H1 (cell line): ENCODE data around the gene ANXA3. TPM values are rescaled to one million over a fixed set of nuclear protein-coding genes. Genes with fewer than 3 reads are reported as not detected.

Experiments
- CBX5 ChIP-seq: fragments of 300-800, 300-1000 bp; sonication (generic); IDR thresholded peaks from 2 replicates; pipeline ENCODE4 v1.7.1; 2016; ENCODE audit warnings: antibody characterized with exemption, low read length, low read depth
- CHD1 ChIP-seq: IDR thresholded peaks from 2 replicates; pipeline ENCODE4 v1.6.1; 2012; ENCODE audit warnings: low read depth, low read length, improper control_type of control experiment
- GTF2F1 ChIP-seq: IDR thresholded peaks from 2 replicates; pipeline ENCODE4 v1.6.1; 2012; ENCODE audit warnings: low read depth, low read length, improper control_type of control experiment, borderline replicate concordance
- HDAC6 ChIP-seq: IDR thresholded peaks from one replicate; pipeline ENCODE4 v1.7.1; 2012; ENCODE audit warnings: low read depth, mild to moderate bottlenecking, inconsistent platforms, low read length, moderate library complexity
- POLR2A ChIP-seq, 2 experiments: IDR thresholded peaks; 1 replicate in 1 of 2; 2 replicates in 1 of 2; pipeline ENCODE4 v1.6.1; 2011; ENCODE audit warnings: low read depth in 2 of 2, low read length in 2 of 2, mild to moderate bottlenecking in 2 of 2; ENCODE audit errors: control extremely low read depth in 1 of 2
- TEAD4 ChIP-seq: IDR thresholded peaks from 2 replicates; pipeline ENCODE4 v1.6.1; 2012; ENCODE audit warnings: low read depth, low read length, inconsistent platforms, mixed read lengths
- polyA plus RNA-seq, 7 experiments: library from polyadenylated mRNA; depleted of rRNA in 3 of 7; stranded (reverse) in 5 of 7; unstranded in 2 of 7; fragments of >200 nt in 5 of 7; fragments of 200-250 nt in 2 of 7; gene quantifications; 1 replicate in 5 of 7; 2 replicates in 1 of 7; 4 replicates in 1 of 7; pipeline versions ENCODE4 v1.2.1 to v1.2.3, GENCODE V29; 2011 to 2013; ENCODE audit warnings: missing spikeins in 2 of 7, mixed read lengths in 2 of 7
- total RNA-seq: library from RNA; stranded (reverse); fragmentation: NEBNext Ultra II Directional; extraction: Animal tissue kit (Norgen Biotek cat#: 25700); gene quantifications from 2 replicates; pipeline ENCODE4 v1.2.1, GENCODE V29; 2021
- TF ChIP-seq, protein P1 (sequence below): fragments of 300-600 bp; sonication (generic); IDR thresholded peaks from 2 replicates; pipeline ENCODE4 v1.7.1; 2012; ENCODE audit warnings: low read length, moderate library complexity, mild to moderate bottlenecking, inconsistent platforms; ENCODE audit not compliant: insufficient replicate concordance
- TF ChIP-seq, protein P2 (sequence below): IDR thresholded peaks from 2 replicates; pipeline ENCODE4 v1.6.1; 2012; ENCODE audit warnings: inconsistent platforms

The ANXA3 gene
- total and polyA plus RNA-seq, 2 of the 8 experiments (the other 6 are each of a cell fraction or from before 2014, with no cell fraction given) = 10.3 to 27.3 TPM

- TF ChIP-seq, protein P1, sequence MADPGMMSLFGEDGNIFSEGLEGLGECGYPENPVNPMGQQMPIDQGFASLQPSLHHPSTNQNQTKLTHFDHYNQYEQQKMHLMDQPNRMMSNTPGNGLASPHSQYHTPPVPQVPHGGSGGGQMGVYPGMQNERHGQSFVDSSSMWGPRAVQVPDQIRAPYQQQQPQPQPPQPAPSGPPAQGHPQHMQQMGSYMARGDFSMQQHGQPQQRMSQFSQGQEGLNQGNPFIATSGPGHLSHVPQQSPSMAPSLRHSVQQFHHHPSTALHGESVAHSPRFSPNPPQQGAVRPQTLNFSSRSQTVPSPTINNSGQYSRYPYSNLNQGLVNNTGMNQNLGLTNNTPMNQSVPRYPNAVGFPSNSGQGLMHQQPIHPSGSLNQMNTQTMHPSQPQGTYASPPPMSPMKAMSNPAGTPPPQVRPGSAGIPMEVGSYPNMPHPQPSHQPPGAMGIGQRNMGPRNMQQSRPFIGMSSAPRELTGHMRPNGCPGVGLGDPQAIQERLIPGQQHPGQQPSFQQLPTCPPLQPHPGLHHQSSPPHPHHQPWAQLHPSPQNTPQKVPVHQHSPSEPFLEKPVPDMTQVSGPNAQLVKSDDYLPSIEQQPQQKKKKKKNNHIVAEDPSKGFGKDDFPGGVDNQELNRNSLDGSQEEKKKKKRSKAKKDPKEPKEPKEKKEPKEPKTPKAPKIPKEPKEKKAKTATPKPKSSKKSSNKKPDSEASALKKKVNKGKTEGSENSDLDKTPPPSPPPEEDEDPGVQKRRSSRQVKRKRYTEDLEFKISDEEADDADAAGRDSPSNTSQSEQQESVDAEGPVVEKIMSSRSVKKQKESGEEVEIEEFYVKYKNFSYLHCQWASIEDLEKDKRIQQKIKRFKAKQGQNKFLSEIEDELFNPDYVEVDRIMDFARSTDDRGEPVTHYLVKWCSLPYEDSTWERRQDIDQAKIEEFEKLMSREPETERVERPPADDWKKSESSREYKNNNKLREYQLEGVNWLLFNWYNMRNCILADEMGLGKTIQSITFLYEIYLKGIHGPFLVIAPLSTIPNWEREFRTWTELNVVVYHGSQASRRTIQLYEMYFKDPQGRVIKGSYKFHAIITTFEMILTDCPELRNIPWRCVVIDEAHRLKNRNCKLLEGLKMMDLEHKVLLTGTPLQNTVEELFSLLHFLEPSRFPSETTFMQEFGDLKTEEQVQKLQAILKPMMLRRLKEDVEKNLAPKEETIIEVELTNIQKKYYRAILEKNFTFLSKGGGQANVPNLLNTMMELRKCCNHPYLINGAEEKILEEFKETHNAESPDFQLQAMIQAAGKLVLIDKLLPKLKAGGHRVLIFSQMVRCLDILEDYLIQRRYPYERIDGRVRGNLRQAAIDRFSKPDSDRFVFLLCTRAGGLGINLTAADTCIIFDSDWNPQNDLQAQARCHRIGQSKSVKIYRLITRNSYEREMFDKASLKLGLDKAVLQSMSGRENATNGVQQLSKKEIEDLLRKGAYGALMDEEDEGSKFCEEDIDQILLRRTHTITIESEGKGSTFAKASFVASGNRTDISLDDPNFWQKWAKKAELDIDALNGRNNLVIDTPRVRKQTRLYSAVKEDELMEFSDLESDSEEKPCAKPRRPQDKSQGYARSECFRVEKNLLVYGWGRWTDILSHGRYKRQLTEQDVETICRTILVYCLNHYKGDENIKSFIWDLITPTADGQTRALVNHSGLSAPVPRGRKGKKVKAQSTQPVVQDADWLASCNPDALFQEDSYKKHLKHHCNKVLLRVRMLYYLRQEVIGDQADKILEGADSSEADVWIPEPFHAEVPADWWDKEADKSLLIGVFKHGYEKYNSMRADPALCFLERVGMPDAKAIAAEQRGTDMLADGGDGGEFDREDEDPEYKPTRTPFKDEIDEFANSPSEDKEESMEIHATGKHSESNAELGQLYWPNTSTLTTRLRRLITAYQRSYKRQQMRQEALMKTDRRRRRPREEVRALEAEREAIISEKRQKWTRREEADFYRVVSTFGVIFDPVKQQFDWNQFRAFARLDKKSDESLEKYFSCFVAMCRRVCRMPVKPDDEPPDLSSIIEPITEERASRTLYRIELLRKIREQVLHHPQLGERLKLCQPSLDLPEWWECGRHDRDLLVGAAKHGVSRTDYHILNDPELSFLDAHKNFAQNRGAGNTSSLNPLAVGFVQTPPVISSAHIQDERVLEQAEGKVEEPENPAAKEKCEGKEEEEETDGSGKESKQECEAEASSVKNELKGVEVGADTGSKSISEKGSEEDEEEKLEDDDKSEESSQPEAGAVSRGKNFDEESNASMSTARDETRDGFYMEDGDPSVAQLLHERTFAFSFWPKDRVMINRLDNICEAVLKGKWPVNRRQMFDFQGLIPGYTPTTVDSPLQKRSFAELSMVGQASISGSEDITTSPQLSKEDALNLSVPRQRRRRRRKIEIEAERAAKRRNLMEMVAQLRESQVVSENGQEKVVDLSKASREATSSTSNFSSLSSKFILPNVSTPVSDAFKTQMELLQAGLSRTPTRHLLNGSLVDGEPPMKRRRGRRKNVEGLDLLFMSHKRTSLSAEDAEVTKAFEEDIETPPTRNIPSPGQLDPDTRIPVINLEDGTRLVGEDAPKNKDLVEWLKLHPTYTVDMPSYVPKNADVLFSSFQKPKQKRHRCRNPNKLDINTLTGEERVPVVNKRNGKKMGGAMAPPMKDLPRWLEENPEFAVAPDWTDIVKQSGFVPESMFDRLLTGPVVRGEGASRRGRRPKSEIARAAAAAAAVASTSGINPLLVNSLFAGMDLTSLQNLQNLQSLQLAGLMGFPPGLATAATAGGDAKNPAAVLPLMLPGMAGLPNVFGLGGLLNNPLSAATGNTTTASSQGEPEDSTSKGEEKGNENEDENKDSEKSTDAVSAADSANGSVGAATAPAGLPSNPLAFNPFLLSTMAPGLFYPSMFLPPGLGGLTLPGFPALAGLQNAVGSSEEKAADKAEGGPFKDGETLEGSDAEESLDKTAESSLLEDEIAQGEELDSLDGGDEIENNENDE = no peak
- TF ChIP-seq CBX5 (no peak), CHD1 (no peak), POLR2A (IDR thresholded peaks at IDR 0.05; ENCODE audit: control extremely low read depth in 1 of 2, low read depth in 2 of 2, low read length in 2 of 2) (no peak), GTF2F1 (no peak), TEAD4 (no peak), HDAC6 (no peak)
- TF ChIP-seq, protein P2, sequence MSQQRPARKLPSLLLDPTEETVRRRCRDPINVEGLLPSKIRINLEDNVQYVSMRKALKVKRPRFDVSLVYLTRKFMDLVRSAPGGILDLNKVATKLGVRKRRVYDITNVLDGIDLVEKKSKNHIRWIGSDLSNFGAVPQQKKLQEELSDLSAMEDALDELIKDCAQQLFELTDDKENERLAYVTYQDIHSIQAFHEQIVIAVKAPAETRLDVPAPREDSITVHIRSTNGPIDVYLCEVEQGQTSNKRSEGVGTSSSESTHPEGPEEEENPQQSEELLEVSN = no peak
Measured at GRCh38 chr4:78645853-78646757, 94.5 kb downstream of the ANXA3 start (continued).
